K562 (cell line): ENCODE results near the gene FBLN2. TPM values are rescaled to one million over a fixed set of nuclear protein-coding genes. Genes with fewer than 3 reads are reported as not detected.

ENCODE experiments used
- E2F3 ChIP-seq: fragments of 250-450 bp; sonication (Bioruptor Pico); IDR thresholded peaks from 2 replicates; pipeline ENCODE4 v1.4.0; 2020; ENCODE audit warnings: mild to moderate bottlenecking
- HLTF ChIP-seq: fragments of 450-650 bp; IDR thresholded peaks from 2 replicates; pipeline ENCODE4 v1.6.1; 2016
- HNRNPK ChIP-seq: fragments of 200-400 bp; formaldehyde crosslinking; IDR thresholded peaks from one replicate; pipeline ENCODE4 v1.6.1; 2018; ENCODE audit warnings: mild to moderate bottlenecking, low read depth, low read length; ENCODE audit not compliant: poor library complexity, severe bottlenecking
- PATZ1 ChIP-seq: fragments of 250-450 bp; sonication (Bioruptor Pico); IDR thresholded peaks from 2 replicates; pipeline ENCODE4 v1.5.0; 2020; ENCODE audit warnings: mild to moderate bottlenecking, borderline replicate concordance
- RFX7 ChIP-seq: fragments of 250-450 bp; sonication (Bioruptor Pico); IDR thresholded peaks from 2 replicates; pipeline ENCODE4 v1.5.1; 2021; ENCODE audit warnings: mild to moderate bottlenecking
- SNRNP70 ChIP-seq: fragments of 200-400 bp; formaldehyde crosslinking; optimal IDR thresholded peaks from 2 replicates; pipeline ENCODE3; 2017; ENCODE audit warnings: low read depth, low read length
- TRIM24 ChIP-seq, 2 experiments: fragments of 450-650 bp; IDR thresholded peaks; 2 replicates each; pipeline ENCODE4 v1.6.1; 2016
- TRIM28 ChIP-seq: fragments of 450-650 bp; IDR thresholded peaks from 2 replicates; pipeline ENCODE4 v1.6.1; 2017
- ZBTB40 ChIP-seq, 2 experiments: fragments of 450-650 bp in 1 of 2; sonication (generic) in 1 of 2; formaldehyde crosslinking in 1 of 2; IDR thresholded peaks; 2 replicates each; pipeline versions ENCODE4 v1.7.1 to v1.9.0; 2016 to 2022; ENCODE audit warnings: inconsistent platforms in 1 of 2, mild to moderate bottlenecking in 1 of 2, missing genetic modification reagents in 1 of 2
- ZFX ChIP-seq: sonication (generic); formaldehyde crosslinking; IDR thresholded peaks from 2 replicates; pipeline ENCODE4 v1.8.0; 2022; ENCODE audit warnings: mild to moderate bottlenecking, missing genetic modification reagents, moderate library complexity
- ZNF740 ChIP-seq, 3 experiments: fragments of 200-800 bp in 1 of 3; sonication (Bioruptor generic) in 1 of 3; sonication (generic) in 1 of 3; formaldehyde crosslinking in 1 of 3; IDR thresholded peaks; 2 replicates each; pipeline versions ENCODE4 v1.6.1 to v1.8.0; 2016 to 2022; ENCODE audit warnings: mild to moderate bottlenecking in 2 of 3, missing compliant biosample characterization in 2 of 3, missing genetic modification characterization in 2 of 3, missing genetic modification reagents in 1 of 3
- ZNF77 ChIP-seq: fragments of 250-450 bp; sonication (Bioruptor Pico); IDR thresholded peaks from 2 replicates; pipeline ENCODE4 v1.5.0; 2020
- polyA plus RNA-seq, 8 experiments: library from polyadenylated mRNA; depleted of rRNA in 4 of 8; stranded (reverse) in 5 of 8; unstranded in 3 of 8; fragments of >200 nt; fragmentation: Nextera tagmentation in 2 of 8; fragmentation: Illumina TruSeq in 1 of 8; extraction: Ambion mirVana in 2 of 8; extraction: Trizol in 1 of 8; gene quantifications; 2 replicates each; pipeline versions ENCODE4 v1.2.1 to v1.2.3, GENCODE V29; 2011 to 2014; ENCODE audit warnings: inconsistent platforms in 1 of 8, missing spikeins in 1 of 8
- total RNA-seq, 7 experiments: library from RNA; depleted of rRNA in 6 of 7; stranded (reverse); fragments of >200 nt in 6 of 7; fragmentation: Illumina TruSeq in 2 of 7; extraction: Trizol in 2 of 7; gene quantifications; 2 replicates each; pipeline versions ENCODE4 v1.2.1 to v1.2.3, GENCODE V29; 2011 to 2021; ENCODE audit warnings: low replicate concordance in 1 of 7

FBLN2 gene
- total and polyA plus RNA-seq, 9 of the 15 experiments (the other 6 are each of a cell fraction or from before 2014, with no cell fraction given), result 0.03 to 0.10 (median 0.04) TPM; not detected in 6

DNA sequence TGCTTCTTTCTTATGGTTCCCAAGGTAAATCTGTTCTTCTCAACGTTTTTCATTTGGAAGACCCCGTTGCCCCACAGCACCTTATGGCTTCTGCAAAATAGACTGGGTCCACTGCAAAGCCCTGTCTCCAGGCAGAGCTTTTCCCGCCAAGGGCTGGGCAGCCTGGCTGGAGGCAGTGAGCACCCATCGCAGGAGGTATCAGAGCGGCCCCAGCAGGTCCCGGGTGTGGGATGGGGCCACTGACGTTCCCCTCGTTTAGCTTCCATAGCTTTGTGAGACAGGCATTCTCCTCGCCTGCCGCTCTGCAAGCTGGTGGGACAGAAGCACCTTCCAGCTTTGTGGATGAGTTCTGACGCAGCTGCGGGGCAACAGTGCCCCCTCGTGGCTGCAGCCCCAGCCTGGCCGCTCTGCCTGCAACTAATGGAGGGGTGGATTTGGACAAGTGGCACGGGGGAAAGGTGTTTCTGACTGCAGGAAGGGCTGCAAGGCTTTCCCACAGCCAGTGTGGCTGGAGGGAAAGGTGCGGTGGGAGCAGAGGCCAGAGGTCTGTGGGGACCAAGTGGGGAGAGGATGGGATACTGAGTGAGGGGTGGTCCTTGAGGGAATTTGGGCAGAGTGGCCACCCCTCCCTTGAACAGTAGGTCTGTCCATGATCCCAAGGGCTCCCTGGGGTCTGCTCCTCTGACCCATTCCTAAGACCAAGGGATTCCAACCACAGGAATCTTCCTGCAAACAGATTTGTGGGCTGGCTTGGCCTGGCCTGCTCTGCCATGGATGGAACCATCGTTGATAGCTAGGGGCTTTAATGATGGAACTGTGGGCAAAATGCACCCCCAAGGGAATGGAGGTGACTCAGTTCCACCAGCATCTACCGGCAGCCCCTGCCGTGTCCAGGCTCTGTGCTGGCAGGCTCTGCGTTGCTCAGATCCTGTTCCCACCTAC is 99.4 kb downstream of the FBLN2 start (continued):
- TF ChIP-seq HNRNPK (no peak), TRIM28 (no peak), E2F3 (0 out of 2 replicates have a peak, but pooled peaks have one; percentile 19), ZNF77 (CRISPR knock-in tag) (no peak), TRIM24 (IDR thresholded peaks at IDR 0.05) (no peak), HLTF (peak; percentile 35; the same call in 1 of the 2 replicates), ZNF740 (CRISPR knock-in tag; IDR thresholded peaks at IDR 0.05) (peak; percentile 84), ZNF740 (tag; IDR thresholded peaks at IDR 0.05) (0 out of 4 replicates have a peak, but pooled peaks of 1 of the 2 experiments have one; percentile 21), ZBTB40 (IDR thresholded peaks at IDR 0.05) (no peak), ZBTB40 (CRISPR knock-in tag; IDR thresholded peaks at IDR 0.05) (no peak), RFX7 (no peak), PATZ1 (CRISPR knock-in tag) (no peak), ZFX (no peak), SNRNP70 (no peak)
